Measurements from ENCODE around the gene CNTNAP3.
"Not testable (repeated sequence)": the region's sequence is repeated elsewhere in the genome, so short reads cannot be mapped to it uniquely, and the experiment has no call there.

CNTNAP3 gene

DNA sequence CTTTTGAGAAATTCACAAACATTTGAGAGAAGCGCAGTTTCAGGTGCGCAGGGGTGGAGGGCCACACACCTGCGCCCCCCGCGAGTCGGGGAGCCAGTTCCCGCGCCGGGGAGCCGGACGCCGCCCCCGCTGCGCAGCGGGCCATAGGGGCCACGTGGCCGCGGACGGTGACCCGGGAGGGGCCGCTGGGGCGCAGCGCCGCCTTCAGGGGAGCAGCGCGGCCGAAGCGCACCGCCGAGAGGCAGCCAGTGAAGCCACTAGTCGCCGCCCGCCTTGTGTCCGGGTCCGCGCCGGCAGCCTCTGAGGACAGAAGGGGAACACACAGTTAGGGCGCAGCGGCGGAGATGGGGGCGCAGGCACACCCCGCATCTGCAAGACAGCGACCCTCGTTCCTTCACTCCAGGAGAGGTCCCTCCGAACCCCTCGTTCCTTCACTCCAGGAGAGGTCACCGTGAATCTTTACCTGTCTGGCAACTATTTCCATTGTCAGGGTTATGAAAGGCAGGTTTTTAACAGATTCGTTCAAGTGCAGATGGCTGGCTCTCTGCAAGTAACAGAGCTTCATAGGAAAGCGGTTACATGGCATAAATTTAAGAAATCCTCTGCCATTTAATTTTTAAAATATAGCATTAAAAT, 209.2 kb downstream of the CNTNAP3 start:
- TF ChIP-seq, protein P1, sequence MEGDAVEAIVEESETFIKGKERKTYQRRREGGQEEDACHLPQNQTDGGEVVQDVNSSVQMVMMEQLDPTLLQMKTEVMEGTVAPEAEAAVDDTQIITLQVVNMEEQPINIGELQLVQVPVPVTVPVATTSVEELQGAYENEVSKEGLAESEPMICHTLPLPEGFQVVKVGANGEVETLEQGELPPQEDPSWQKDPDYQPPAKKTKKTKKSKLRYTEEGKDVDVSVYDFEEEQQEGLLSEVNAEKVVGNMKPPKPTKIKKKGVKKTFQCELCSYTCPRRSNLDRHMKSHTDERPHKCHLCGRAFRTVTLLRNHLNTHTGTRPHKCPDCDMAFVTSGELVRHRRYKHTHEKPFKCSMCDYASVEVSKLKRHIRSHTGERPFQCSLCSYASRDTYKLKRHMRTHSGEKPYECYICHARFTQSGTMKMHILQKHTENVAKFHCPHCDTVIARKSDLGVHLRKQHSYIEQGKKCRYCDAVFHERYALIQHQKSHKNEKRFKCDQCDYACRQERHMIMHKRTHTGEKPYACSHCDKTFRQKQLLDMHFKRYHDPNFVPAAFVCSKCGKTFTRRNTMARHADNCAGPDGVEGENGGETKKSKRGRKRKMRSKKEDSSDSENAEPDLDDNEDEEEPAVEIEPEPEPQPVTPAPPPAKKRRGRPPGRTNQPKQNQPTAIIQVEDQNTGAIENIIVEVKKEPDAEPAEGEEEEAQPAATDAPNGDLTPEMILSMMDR (conservative IDR thresholded peaks at IDR 0.05) = peak; percentile 71
- peak overlapping the region; percentile 42; the same call in 1 of the 2 replicates for H3K27ac ChIP-seq

DNA sequence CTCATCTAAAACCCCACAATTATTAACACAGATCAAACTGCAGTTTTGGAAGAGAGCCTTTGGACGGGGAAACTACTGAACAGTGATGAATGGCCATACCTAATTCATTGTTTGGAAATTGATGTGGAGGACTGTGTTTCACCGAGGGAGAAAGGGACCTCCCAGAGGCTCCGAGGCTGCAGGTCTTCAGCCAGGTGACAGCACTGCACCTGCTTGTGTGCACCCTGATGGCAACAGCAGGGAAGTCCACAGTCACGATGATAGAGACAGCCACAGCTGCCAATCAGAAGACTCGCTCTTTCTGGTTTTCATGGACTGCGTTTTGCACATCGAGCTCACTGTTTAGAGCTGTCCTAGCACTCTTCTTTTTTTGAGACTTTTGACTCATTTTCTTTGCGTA, 214.4 kb downstream of the CNTNAP3 start:
- H3K27ac ChIP-seq = not testable (repeated sequence)

DNA sequence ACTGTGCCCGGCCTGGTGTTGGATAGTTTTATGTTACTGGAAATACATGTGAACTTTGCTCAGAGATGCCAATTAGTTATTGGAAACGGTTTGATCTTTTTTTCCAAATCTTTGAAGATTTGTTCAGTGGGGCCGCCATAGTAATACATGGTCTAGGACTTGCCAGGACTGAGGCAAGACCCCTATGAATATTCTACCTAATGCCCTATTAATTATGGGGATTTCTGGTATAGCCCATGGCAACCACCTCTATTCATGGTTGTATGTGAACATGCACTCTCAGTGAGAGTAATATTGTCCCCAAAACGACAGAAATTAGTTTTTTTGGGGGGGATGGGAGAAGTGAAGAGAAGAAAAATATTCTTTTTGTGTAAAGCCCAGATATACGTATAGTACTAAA, 220.3 kb downstream of the CNTNAP3 start:
- H3K27ac ChIP-seq = not testable (repeated sequence)

DNA sequence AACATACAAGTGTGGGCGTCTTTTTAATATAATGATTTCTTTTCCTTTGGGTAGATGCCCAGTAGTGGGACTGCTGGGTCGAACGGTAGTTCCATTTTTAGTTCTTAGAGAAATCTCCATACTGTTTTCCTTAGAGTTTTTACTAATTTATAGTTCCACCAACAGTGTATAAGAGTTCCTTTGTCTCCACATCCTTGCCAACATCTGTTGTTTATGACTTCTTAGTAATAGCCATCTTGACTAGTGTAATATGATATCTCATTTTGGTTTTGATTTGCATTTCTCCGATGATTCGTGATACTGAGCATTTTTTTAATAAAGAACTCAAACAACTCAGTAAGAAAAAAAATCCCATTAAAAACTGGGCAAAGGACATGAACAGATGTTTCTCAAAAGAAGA, 225.0 kb downstream of the CNTNAP3 start:
- not testable (repeated sequence) for H3K27ac ChIP-seq

DNA sequence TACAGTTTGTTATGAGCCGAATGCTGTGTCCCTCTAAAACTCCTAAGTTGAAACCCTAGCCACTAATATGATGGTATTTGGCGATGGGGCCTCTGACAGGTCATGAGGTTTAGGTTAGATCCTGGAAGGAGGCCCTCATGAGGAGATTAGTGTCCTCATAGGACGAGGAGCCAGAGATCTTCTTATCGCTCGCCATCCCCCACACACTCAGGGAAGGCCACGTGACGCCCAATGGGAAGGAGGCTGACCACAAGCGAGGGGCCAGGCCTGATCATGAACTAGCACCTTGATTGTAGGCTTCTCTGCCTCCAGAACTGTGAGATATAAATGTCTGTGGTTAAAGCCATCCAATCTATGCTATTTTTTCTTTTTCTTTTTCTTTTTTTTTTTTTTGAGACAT, 233.5 kb downstream of the CNTNAP3 start:
- not testable (repeated sequence) for H3K27ac ChIP-seq

DNA sequence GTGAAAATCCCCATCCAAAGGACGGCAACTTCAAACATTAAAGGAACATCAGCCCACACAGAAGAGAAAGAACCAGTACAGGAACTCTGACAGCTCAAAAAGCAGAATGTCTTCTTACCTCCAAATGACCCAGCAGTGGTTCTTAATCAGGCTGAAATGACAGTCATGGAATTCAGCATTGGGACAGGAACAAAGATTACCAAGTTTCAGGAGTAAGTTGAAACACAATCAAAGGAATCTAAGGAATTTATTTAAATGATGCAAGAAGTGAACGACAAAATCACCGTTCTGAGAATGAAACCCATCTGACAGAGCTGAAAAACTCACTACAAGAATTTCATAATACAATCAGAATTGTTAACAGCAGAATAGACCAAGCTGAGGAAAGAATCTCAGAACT, 241.1 kb downstream of the CNTNAP3 start:
- not testable (repeated sequence) for H3K27ac ChIP-seq

DNA sequence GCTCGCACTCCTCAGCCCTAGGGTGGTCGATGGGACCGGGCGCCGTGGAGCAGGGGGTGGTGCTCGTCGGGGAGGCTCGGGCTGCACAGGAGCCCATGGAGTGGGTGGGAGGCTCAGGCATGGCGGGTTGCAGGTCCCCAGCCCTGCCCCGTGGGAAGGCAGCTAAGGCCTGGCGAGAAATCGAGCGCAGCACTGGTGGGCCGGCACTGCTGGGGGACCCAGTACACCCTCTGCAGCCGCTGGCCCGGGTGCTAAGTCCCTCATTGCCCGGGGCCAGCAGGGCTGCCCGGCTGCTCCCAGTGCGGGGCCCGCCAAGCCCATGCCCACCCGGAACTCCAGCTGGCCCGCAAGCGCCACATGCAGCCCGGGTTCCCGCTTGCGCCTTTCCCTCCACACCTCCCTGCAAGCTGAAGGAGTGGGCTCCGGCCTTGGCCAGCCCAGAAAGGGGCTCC, 245.6 kb downstream of the CNTNAP3 start:
- not testable (repeated sequence) for H3K27ac ChIP-seq

DNA sequence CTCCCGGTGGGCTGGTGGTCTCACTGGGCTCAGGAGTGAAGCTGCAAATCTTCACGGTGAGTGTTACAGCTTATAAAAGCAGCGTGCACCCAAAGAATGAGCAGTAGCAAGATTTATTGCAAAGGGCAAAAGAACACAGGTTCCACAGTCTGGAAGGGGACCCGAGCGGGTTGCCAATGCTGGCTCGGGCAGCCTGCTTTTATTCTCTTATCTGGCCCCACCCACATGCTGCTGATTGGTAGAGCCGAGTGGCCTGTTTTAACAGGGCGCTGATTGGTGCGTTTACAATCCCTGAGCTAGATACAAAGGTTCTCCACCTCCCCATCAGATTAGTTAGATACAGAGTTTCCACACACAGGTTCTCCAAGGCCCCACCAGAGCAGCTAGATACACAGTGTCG, 246.2 kb downstream of the CNTNAP3 start:
- H3K27ac ChIP-seq = not testable (repeated sequence)

DNA sequence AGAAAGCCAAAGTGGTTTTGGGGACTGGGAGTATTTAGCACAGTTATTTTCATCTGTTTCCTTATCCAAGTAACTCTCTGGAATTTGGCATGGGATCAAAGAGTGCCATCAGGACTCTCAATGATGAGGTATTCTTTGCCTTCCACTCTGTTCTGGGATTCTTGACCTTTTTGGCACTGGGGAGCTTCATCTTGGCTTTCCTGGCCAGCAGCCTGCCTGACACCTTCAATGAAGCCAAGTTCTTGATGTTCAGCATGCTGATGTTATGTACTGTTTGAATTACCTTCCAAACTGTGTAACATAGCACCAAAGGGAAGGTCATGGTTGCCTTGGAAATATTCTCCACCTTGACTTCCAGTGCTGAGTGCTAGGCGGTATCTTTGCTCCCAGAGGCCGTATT, 248.8 kb downstream of the CNTNAP3 start:
- not testable (repeated sequence) for H3K27ac ChIP-seq

DNA sequence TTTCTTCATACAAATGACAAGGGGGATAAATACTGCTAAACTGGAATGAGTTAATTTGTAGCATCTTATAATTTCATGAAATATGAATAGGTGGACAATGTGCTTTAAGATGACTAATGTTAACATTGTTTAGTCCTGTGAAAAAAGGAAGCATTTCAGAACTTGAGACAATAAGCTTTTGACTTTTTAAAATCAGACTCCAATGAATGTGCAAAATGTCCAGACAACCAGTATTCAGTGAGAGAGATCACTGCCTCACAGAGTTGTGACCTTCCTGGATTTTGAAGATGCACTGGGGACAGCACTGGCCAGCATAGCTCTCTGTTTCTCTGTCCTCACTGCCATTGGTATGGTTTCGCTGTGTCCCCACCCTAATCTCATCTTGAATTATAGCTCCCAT, 249.7 kb downstream of the CNTNAP3 start:
- not testable (repeated sequence) for H3K27ac ChIP-seq

DNA sequence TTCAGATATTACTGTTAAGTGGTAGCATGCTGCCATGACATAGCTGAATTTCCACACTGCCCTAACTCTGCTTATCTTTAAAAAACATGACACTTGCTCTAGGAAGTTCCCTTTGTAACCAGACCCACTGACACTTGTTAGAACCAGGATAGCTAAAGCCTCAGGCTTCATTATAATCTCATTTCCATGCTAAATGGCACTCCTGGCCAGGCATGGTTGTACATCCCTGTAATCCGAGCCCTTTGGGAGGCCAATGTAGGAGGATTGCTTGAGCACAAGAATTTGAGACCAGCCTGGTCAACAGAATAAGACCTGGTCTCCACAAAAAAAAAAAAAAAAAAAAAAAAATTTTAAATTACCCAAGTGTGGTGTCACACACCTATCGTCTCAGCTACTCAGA, 254.1 kb downstream of the CNTNAP3 start:
- H3K27ac ChIP-seq = not testable (repeated sequence)

DNA sequence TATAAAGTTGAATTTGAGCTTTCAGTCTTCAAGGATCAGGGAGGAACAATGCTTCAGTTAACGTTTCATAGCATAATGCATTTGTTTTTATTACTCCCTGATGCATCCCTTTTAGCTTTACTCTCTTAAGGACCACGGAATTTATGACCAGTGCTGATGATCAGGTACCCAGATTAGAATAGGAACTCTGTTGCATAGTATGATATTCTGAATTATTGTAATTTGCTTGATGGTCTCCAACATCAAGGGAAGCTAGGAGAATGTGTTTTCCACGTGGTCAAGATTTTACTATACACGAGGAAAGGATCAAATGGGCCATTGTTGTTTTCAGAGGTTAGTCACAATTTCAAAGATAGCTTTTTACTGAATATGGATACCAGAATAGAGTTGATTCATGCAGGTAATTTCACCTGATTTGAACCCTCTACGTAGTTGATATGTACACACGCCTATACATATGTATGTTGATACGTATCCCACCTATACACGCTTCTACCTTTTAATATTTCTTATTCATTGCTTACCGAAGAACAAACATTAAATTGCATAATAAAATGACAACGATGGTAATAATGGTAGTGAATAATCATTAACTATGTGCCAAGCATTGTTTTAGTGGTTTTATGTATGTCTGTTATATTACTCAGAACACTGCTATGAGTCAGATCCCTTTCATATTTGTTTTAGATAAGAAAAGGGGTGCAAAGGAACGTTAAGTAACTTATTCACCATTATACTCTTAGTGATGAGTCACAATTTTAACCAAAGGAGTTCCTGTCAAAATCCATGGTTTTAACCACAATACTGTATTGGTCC, 257.6 kb downstream of the CNTNAP3 start:
- not testable (repeated sequence) for H3K27ac ChIP-seq

DNA sequence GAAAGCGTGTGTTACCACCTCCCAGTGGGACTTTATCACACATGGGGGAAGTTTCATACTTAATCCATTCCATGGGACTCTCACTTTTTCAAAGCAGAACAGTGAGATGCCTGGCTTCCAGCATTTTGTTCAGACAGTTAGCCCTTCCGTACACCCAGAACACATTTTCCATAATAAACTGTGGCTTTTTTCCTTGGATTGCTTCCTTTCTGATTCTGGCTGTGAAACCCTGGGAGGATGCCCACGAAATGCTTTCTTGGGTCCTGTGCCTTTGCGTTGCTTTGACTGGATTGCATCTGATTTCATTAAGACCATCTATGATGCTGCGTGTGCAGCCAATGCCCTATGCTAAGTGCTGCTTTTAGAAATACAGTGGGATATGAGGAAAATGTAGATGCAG, 259.1 kb downstream of the CNTNAP3 start:
- not testable (repeated sequence) for H3K27ac ChIP-seq

DNA sequence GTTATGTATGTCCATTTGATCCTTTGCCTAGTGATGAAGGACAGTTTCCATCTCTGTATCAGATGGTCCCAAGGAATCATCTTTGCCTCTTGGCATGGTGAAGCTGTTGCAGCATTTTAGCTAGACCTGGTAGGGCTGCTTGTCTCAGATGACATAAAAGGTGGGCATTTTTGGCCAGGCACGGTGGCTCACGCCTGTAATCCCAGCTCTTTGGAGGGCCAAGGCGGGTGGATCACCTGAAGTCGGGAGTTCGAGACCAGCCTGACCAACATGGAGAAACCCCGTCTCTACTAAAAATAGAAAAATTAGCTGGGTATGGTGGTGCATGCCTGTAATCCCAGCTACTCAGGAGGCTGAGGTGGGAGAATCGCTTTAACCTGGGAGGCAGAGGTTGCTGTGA, 259.8 kb downstream of the CNTNAP3 start:
- H3K27ac ChIP-seq = not testable (repeated sequence)

DNA sequence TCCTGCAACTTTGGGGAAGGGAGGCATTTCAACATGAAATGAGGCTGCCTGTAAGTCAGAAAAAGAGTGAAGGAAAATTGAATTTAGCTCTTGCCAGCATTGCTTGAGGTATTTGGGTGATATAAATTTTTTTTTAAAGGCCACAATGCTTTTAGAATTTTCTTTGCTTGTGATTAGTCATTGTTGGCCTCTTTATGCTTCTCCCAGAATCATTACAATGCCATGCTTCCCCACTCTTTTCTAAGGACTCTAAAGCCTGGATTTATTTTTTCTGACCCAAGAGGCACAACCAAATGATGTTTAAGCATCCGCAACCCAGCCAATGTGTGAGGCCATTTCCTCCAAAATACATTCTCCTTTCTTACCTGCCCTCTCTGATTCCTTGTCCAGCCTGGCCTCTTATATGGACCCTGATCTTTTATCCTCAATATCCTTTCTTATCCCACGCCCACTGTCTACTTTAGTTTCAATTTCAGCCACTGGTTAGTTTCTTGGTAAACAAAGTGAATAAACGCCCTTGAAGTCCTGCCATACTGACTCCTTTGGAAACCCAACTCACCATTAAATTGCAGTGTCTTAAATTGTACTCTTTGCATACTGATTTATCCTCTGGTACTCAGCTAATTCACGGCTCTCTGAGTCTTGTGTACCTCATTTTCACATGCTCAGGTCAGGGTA, 261.9 kb downstream of the CNTNAP3 start:
- H3K27ac ChIP-seq = not testable (repeated sequence)

Measured in C4-2B (cell line).